HEK293 (cell line): Measurements from ENCODE around the gene SFXN2.

ENCODE experiments used
- CTCF ChIA-PET: fragments of 350-600 bp; formaldehyde crosslinking; extraction: SDS; loops from one replicate; lab custom pipeline; 2021; ENCODE audit warnings: antibody characterized with exemption; lab: Yijun Ruan, JAX
- POLR2A ChIA-PET: fragments of 300-600 bp; formaldehyde crosslinking; extraction: SDS; loops from one replicate; lab custom pipeline; 2020; ENCODE audit warnings: antibody characterized with exemption, inconsistent platforms; lab: Yijun Ruan, JAX
- H3K27ac ChIP-seq: fragments of 200-500 bp; sonication (Bioruptor generic); 2 replicates; pipeline ENCODE4 v1.5.1; 2014; ENCODE audit warnings: low read depth, low read length, control low read depth, inconsistent platforms; ENCODE audit errors: extremely low read depth
- H3K36me3 ChIP-seq, 2 experiments: fragments of 200-500 bp in 1 of 2; sonication (Bioruptor generic) in 1 of 2; 1 replicate in 1 of 2; 2 replicates in 1 of 2; pipeline ENCODE4 v1.5.1; 2014 to 2017; ENCODE audit warnings: inconsistent platforms in 2 of 2, low read length in 2 of 2; ENCODE audit not compliant: control insufficient read depth in 2 of 2, insufficient read depth in 1 of 2
- H3K4me1 ChIP-seq: fragments of 200-500 bp; sonication (Bioruptor generic); 2 replicates; pipeline ENCODE4 v1.5.1; 2014; ENCODE audit warnings: mild to moderate bottlenecking, low read length, inconsistent platforms; ENCODE audit not compliant: control insufficient read depth, insufficient read depth
- H3K4me3 ChIP-seq: 2 replicates; pipeline ENCODE4 v1.5.1; 2011; ENCODE audit warnings: low read depth, mild to moderate bottlenecking, control low read depth, low read length, moderate library complexity
- H3K9me3 ChIP-seq: fragments of 200-500 bp; sonication (Bioruptor generic); 2 replicates; pipeline ENCODE4 v1.5.1; 2014; ENCODE audit warnings: low read depth, low read length, inconsistent platforms; ENCODE audit not compliant: control insufficient read depth, insufficient read depth
- EGR2 ChIP-seq: fragments of 450-650 bp; formaldehyde crosslinking; IDR thresholded peaks from 2 replicates; pipeline ENCODE4 v1.5.1; 2016; ENCODE audit warnings: low read depth, missing biosample characterization, missing genetic modification characterization
- GLIS1 ChIP-seq: fragments of 450-650 bp; formaldehyde crosslinking; IDR thresholded peaks from 2 replicates; pipeline ENCODE4 v1.5.1; 2016; ENCODE audit warnings: missing biosample characterization, missing genetic modification characterization
- SCRT2 ChIP-seq: fragments of 450-650 bp; formaldehyde crosslinking; IDR thresholded peaks from 2 replicates; pipeline ENCODE4 v1.5.1; 2016; ENCODE audit warnings: missing biosample characterization, missing genetic modification characterization
- ZFP69B ChIP-seq: fragments of 450-650 bp; formaldehyde crosslinking; IDR thresholded peaks from 2 replicates; pipeline ENCODE4 v1.5.1; 2016; ENCODE audit warnings: missing biosample characterization, missing genetic modification characterization
- ZIC2 ChIP-seq: fragments of 450-650 bp; formaldehyde crosslinking; IDR thresholded peaks from 2 replicates; pipeline ENCODE4 v1.5.1; 2016; ENCODE audit warnings: missing biosample characterization, missing genetic modification characterization
- ZNF223 ChIP-seq: fragments of 450-650 bp; formaldehyde crosslinking; IDR thresholded peaks from 2 replicates; pipeline ENCODE4 v1.5.1; 2016; ENCODE audit warnings: missing biosample characterization, missing genetic modification characterization
- ZNF302 ChIP-seq: fragments of 450-650 bp; formaldehyde crosslinking; IDR thresholded peaks from 2 replicates; pipeline ENCODE4 v1.5.1; 2016; ENCODE audit warnings: missing biosample characterization, missing genetic modification characterization, low read depth
- ZNF544 ChIP-seq: fragments of 450-650 bp; formaldehyde crosslinking; IDR thresholded peaks from 2 replicates; pipeline ENCODE4 v1.5.0; 2017; ENCODE audit warnings: missing biosample characterization, missing genetic modification characterization
- ZNF664 ChIP-seq: fragments of 450-650 bp; formaldehyde crosslinking; IDR thresholded peaks from 2 replicates; pipeline ENCODE4 v1.5.1; 2016; ENCODE audit warnings: missing biosample characterization, missing genetic modification characterization
- TF ChIP-seq, protein P1 (sequence below): fragments of 450-650 bp; formaldehyde crosslinking; IDR thresholded peaks from 2 replicates; pipeline ENCODE4 v1.5.1; 2016; ENCODE audit warnings: missing biosample characterization, missing genetic modification characterization
- TF ChIP-seq, protein P2 (sequence below): fragments of 450-650 bp; formaldehyde crosslinking; IDR thresholded peaks from 2 replicates; pipeline ENCODE4 v1.5.1; 2016; ENCODE audit warnings: missing biosample characterization, missing genetic modification characterization
- TF ChIP-seq, protein P3 (sequence below): fragments of 450-650 bp; formaldehyde crosslinking; IDR thresholded peaks from 2 replicates; pipeline ENCODE4 v1.5.1; 2016; ENCODE audit warnings: missing biosample characterization, missing genetic modification characterization

Gene SFXN2

DNA sequence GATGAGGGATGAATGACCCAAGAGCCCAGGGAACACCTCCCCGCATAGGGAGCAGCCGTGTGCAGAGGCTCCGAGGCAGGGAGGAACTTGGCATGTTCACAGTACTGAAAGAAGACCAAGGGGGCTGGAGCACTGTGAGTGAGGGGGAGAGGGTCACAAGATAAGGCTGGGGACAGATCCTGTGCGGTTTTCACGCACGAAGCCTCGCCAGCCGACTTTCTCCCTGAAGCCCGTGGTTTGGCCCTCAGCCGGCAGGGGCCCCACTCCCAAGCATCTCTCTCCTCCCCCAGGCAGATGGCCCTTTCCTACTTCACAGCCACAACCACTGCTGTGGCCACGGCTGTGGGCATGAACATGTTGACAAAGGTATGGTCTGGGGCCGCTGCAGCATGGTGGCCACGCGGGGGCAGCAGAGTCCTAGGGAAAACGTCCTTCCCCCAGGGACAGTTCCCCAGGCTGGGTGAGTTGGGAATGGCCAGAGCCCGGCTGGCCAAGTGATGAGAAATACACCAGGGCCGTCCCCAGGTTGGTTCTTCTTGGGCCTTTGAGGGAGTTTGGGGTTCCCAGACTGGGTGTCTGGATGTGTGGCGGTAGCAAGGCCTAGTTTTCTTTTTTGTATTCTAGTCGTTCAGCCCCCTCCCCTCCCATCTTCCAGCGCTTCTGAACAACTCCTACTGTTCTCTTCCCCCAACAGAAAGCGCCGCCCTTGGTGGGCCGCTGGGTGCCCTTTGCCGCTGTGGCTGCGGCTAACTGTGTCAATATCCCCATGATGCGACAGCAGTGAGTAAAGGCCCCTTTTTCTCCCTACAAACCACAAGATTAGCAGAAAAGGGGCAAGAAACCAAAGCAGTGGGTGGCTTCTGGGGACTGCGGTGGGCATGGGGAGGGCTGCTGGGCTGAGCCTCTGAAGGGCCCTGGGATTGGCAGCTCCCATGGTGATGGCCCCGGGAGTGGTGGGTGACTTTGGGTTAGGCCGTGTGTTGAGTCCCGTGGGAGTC lies 14.9 kb downstream of the SFXN2 start (continued):
- TF ChIP-seq, protein P1, sequence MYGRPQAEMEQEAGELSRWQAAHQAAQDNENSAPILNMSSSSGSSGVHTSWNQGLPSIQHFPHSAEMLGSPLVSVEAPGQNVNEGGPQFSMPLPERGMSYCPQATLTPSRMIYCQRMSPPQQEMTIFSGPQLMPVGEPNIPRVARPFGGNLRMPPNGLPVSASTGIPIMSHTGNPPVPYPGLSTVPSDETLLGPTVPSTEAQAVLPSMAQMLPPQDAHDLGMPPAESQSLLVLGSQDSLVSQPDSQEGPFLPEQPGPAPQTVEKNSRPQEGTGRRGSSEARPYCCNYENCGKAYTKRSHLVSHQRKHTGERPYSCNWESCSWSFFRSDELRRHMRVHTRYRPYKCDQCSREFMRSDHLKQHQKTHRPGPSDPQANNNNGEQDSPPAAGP = peak; percentile 23; the same call in 1 of the 2 replicates
- TF ChIP-seq SCRT2 (0 out of 2 replicates have a peak, but pooled peaks have one; percentile 26), ZNF302 (tag by site-specific recombination) (no peak), ZFP69B (tag by site-specific recombination) (0 out of 2 replicates have a peak, but pooled peaks have one; percentile 23)
- TF ChIP-seq, protein P2, sequence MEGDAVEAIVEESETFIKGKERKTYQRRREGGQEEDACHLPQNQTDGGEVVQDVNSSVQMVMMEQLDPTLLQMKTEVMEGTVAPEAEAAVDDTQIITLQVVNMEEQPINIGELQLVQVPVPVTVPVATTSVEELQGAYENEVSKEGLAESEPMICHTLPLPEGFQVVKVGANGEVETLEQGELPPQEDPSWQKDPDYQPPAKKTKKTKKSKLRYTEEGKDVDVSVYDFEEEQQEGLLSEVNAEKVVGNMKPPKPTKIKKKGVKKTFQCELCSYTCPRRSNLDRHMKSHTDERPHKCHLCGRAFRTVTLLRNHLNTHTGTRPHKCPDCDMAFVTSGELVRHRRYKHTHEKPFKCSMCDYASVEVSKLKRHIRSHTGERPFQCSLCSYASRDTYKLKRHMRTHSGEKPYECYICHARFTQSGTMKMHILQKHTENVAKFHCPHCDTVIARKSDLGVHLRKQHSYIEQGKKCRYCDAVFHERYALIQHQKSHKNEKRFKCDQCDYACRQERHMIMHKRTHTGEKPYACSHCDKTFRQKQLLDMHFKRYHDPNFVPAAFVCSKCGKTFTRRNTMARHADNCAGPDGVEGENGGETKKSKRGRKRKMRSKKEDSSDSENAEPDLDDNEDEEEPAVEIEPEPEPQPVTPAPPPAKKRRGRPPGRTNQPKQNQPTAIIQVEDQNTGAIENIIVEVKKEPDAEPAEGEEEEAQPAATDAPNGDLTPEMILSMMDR (tag by site-specific recombination) = peak; percentile 94
- TF ChIP-seq, protein P3, sequence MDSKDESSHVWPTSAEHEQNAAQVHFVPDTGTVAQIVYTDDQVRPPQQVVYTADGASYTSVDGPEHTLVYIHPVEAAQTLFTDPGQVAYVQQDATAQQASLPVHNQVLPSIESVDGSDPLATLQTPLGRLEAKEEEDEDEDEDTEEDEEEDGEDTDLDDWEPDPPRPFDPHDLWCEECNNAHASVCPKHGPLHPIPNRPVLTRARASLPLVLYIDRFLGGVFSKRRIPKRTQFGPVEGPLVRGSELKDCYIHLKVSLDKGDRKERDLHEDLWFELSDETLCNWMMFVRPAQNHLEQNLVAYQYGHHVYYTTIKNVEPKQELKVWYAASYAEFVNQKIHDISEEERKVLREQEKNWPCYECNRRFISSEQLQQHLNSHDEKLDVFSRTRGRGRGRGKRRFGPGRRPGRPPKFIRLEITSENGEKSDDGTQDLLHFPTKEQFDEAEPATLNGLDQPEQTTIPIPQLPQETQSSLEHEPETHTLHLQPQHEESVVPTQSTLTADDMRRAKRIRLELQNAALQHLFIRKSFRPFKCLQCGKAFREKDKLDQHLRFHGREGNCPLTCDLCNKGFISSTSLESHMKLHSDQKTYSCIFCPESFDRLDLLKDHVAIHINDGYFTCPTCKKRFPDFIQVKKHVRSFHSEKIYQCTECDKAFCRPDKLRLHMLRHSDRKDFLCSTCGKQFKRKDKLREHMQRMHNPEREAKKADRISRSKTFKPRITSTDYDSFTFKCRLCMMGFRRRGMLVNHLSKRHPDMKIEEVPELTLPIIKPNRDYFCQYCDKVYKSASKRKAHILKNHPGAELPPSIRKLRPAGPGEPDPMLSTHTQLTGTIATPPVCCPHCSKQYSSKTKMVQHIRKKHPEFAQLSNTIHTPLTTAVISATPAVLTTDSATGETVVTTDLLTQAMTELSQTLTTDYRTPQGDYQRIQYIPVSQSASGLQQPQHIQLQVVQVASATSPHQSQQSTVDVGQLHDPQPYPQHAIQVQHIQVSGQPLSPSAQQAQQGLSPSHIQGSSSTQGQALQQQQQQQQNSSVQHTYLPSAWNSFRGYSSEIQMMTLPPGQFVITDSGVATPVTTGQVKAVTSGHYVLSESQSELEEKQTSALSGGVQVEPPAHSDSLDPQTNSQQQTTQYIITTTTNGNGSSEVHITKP = peak; percentile 96
- TF ChIP-seq, all 188 proteins: peak for 12

- CTCF ChIA-PET = interaction anchor here (0.6 to 3.2 kb wide), 3 partner anchors 21 to 170 kb away, joined by 4 to 15 read pairs (median 4); no protein-coding TSS in a partner anchor
- Histone ChIP-seq H3K4me1 (no peaks in the 10 kb centered on the region), H3K9me3 (no peaks in the 10 kb centered on the region), H3K36me3 (peaks cover 4 to 90% of the 10 kb centered on the region in 2 experiments), H3K4me3 (no peak overlapping the region), H3K27ac (no peak overlapping the region)
- POLR2A ChIA-PET = interaction anchor here (1.1 kb wide), 1 partner anchor 13 kb away, joined by 3 read pairs; the partner anchor contains the start of gene WBP1L
- TF ChIP-seq EGR2 (tag by site-specific recombination) (no peak), ZNF223 (tag by site-specific recombination) (no peak), ZIC2 (tag by site-specific recombination) (0 out of 2 replicates have a peak, but pooled peaks have one; percentile 10), ZNF664 (tag by site-specific recombination) (peak; percentile 54; the same call in 1 of the 2 replicates), GLIS1 (tag by site-specific recombination) (peak; percentile 78), ZNF302 (tag by site-specific recombination) (no peak)
Observed at GRCh38 chr10:102731222-102731800, 16.9 kb downstream of the SFXN2 start.

DNA sequence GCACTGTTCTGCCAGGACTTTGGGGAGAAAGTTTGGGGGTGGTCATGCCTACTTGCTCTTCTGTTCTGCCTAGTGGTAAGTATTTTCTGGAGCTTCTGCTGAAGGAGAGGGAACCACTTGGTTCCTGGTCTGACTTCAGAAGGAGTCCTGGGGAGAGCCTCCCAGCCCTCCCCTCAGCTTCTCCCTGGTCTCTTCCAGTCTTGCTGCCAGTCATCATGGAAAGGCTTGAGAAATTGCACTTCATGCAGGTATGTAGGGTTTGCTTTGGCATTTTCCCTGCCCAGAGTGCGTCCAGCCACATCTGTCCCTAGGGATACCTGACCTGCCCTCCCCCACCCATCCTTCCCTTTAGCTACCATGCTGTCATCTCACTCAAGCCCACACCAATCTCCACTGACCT lies 18.2 kb downstream of the SFXN2 start:
- Histone ChIP-seq H3K4me3 (no peak overlapping the region), H3K9me3 (no peaks in the 10 kb centered on the region), H3K27ac (no peak overlapping the region), H3K36me3 (peaks cover 4 to 83% of the 10 kb centered on the region in 2 experiments; a peak in 2 of 3 replicates), H3K4me1 (no peaks in the 10 kb centered on the region)
- ChIA-PET CTCF (interaction anchor here (0.6 to 3.2 kb wide), 3 partner anchors 101 to 503 kb away, joined by 3 to 15 read pairs (median 4); no protein-coding TSS in a partner anchor), POLR2A (interaction anchor here (1.1 kb wide), 1 partner anchor 11 kb away, joined by 3 read pairs; the partner anchor contains the start of gene WBP1L)
- no peak for TF ChIP-seq ZNF544
- TF ChIP-seq, protein P3 = peak; percentile 41; the same call in 1 of the 2 replicates
